ENCODE data around the gene LRRK2. TPM values are rescaled to one million over a fixed set of nuclear protein-coding genes. Genes with fewer than 3 reads are reported as not detected.

The LRRK2 gene
- total and polyA plus RNA-seq, 10 of the 15 experiments (the other 5 are each of a cell fraction or from before 2014, with no cell fraction given), result 0.80 to 32.6 (median 1.4) TPM

- H3K36me3 ChIP-seq (ENCODE audit: control insufficient read depth in 2 of 2, insufficient read depth in 2 of 2, low read length in 1 of 2), result no peaks in the 10 kb centered on the region
- intact Hi-C loops (cut with micrococcal nuclease; ENCODE audit: unreplicated experiment) (no loop called here), in situ Hi-C loops (cut with MboI) (no loop called here)
- no peak overlapping the region for H3K9ac ChIP-seq (ENCODE audit: control insufficient read depth, insufficient read depth, low read length)
- no peak overlapping the region for H3K27ac ChIP-seq (ENCODE audit: control insufficient read depth, insufficient read depth)
- no TSS peak for BruUV-seq (replicated peaks)
- no peaks in the 10 kb centered on the region for H3K4me1 ChIP-seq (ENCODE audit: control insufficient read depth, insufficient read depth, low read length)
- ChIA-PET POLR2A (no interaction called here), SMC1A (ENCODE audit: uncharacterized antibody, unreplicated experiment) (no interaction called here), RAD21 (ENCODE audit: unreplicated experiment) (no interaction called here), CTCF (interaction anchor here (0.8 kb wide), 1 partner anchor 19 kb away, joined by 4 read pairs; no protein-coding TSS in a partner anchor)
- no peaks in the 10 kb centered on the region for H4K20me1 ChIP-seq (ENCODE audit: control insufficient read depth, insufficient read depth)
- H2AFZ ChIP-seq (ENCODE audit: control insufficient read depth, low read depth, low read length), result no peak overlapping the region
- H3K9me3 ChIP-seq (replicated peaks; ENCODE audit: control insufficient read depth, insufficient read depth, low read length), result no peaks in the 10 kb centered on the region; the same call in 2 of the 3 replicates
- FAIRE-seq (no peak), ATAC-seq (no peak), DNase-seq (ENCODE audit: low read depth, low spot score) (no peak)
- no peaks in the 10 kb centered on the region for H3K27me3 ChIP-seq (replicated peaks in 1 of 2; ENCODE audit: control insufficient read depth in 2 of 2, insufficient read depth in 2 of 2, low read length in 1 of 2)
- no peaks in the 10 kb centered on the region for H3K79me2 ChIP-seq (ENCODE audit: control insufficient read depth, insufficient read depth, low read length)
- no peak overlapping the region for H3K4me3 ChIP-seq
- H3K4me2 ChIP-seq (ENCODE audit: control insufficient read depth, insufficient read depth), result no peak overlapping the region
- TF ChIP-seq, protein P1, sequence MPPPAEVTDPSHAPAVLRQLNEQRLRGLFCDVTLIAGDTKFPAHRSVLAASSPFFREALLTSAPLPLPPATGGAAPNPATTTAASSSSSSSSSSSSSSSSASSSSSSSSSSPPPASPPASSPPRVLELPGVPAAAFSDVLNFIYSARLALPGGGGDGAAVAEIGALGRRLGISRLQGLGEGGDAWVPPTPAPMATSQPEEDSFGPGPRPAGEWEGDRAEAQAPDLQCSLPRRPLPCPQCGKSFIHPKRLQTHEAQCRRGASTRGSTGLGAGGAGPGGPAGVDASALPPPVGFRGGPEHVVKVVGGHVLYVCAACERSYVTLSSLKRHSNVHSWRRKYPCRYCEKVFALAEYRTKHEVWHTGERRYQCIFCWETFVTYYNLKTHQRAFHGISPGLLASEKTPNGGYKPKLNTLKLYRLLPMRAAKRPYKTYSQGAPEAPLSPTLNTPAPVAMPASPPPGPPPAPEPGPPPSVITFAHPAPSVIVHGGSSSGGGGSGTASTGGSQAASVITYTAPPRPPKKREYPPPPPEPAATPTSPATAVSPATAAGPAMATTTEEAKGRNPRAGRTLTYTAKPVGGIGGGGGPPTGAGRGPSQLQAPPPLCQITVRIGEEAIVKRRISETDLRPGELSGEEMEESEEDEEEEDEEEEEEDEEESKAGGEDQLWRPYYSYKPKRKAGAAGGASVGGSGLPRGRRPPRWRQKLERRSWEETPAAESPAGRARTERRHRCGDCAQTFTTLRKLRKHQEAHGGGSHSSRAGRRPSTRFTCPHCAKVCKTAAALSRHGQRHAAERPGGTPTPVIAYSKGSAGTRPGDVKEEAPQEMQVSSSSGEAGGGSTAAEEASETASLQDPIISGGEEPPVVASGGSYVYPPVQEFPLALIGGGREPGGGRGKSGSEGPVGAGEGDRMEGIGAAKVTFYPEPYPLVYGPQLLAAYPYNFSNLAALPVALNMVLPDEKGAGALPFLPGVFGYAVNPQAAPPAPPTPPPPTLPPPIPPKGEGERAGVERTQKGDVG (CRISPR knock-in tag; IDR thresholded peaks at IDR 0.05), result no peak
- TF ChIP-seq MTA2 (IDR thresholded peaks at IDR 0.05; ENCODE audit: low read depth) (no peak), EP300 (IDR thresholded peaks at IDR 0.05; ENCODE audit: borderline replicate concordance in 1 of 2, control insufficient read depth in 1 of 2, low read depth in 2 of 2, low read length in 2 of 2) (no peak), MYB (IDR thresholded peaks at IDR 0.05; ENCODE audit: borderline replicate concordance, low read depth, low read length) (no peak), SIN3A (IDR thresholded peaks at IDR 0.05; ENCODE audit: low read depth, low read length) (no peak), BCL11A (IDR thresholded peaks at IDR 0.05; ENCODE audit: low read depth, low read length) (no peak)
- 82% methylated on average over 1 of the region's 1 CpG for WGBS (ENCODE audit: insufficient coverage, insufficient replicate concordance, low lambda C conversion rate, missing lambda C conversion rate)
These were observed 107.1 kb downstream of the LRRK2 start for GRCh38 chr12:40331886-40332285.
